H1 (cell line): ENCODE results near the gene CEP57L1. TPM values are rescaled to one million over a fixed set of nuclear protein-coding genes. Genes with fewer than 3 reads are reported as not detected.

Experiments used
- CTCF ChIA-PET: fragments of 300-600 bp; sonication (Branson Sonifier 250); formaldehyde crosslinking; loops from one replicate; lab custom pipeline; 2021; ENCODE audit not compliant: partially characterized antibody; lab: Charles Lee
- POLR2A ChIA-PET: fragments of 300-600 bp; sonication (Branson Sonifier 250); formaldehyde crosslinking; loops from one replicate; lab custom pipeline; 2021; ENCODE audit warnings: inconsistent platforms; ENCODE audit not compliant: partially characterized antibody; lab: Charles Lee
- DNase-seq, 2 experiments: peaks; one replicate each; pipeline versions ENCODE4 v3.0.0 to v3.0.0-alpha.2; 2010 to 2022; ENCODE audit warnings: low spot score in 2 of 2, low read depth in 1 of 2, mixed read lengths in 1 of 2
- FAIRE-seq: peaks from 2 replicates; lab custom pipeline; 2011; peaks lifted over from hg19 to GRCh38; lab: Jason Lieb, UNC
- H2AFZ ChIP-seq: 2 replicates; pipeline ENCODE4 v1.8.1; 2012; ENCODE audit warnings: low read length, inconsistent platforms
- H2AK5ac ChIP-seq: 2 replicates; pipeline ENCODE4 v1.6.1; 2013; ENCODE audit warnings: low read depth, low read length
- H2BK120ac ChIP-seq: replicated peaks from 2 replicates; pipeline ENCODE3; 2013; ENCODE audit warnings: low read depth, low read length, inconsistent platforms
- H2BK12ac ChIP-seq: 2 replicates; pipeline ENCODE4 v1.6.1; 2013; ENCODE audit warnings: low read depth, low read length
- H2BK15ac ChIP-seq: 2 replicates; pipeline ENCODE4 v1.6.1; 2013; ENCODE audit warnings: low read length
- H2BK20ac ChIP-seq: 2 replicates; pipeline ENCODE4 v1.6.1; 2013; ENCODE audit warnings: low read length
- H2BK5ac ChIP-seq: 2 replicates; pipeline ENCODE4 v1.6.1; 2013; ENCODE audit warnings: low read depth, low read length
- H3K14ac ChIP-seq: 2 replicates; pipeline ENCODE4 v1.6.1; 2013; ENCODE audit warnings: inconsistent platforms; ENCODE audit not compliant: insufficient read length
- H3K18ac ChIP-seq: 2 replicates; pipeline ENCODE4 v1.6.1; 2013; ENCODE audit warnings: low read length; ENCODE audit errors: extremely low read depth
- H3K23ac ChIP-seq: 2 replicates; pipeline ENCODE4 v1.6.1; 2013; ENCODE audit warnings: inconsistent platforms; ENCODE audit not compliant: insufficient read length
- H3K23me2 ChIP-seq: 2 replicates; pipeline ENCODE4 v1.6.1; 2013; ENCODE audit warnings: low read depth, low read length
- H3K27ac ChIP-seq: 2 replicates; pipeline ENCODE4 v1.6.1; 2011; ENCODE audit warnings: low read depth, low read length, inconsistent platforms
- H3K27me3 ChIP-seq, 4 experiments: replicated peaks in 1 of 4; 1 replicate in 1 of 4; 2 replicates in 3 of 4; pipeline versions ENCODE4 v1.6.1 to v1.8.1; 2011 to 2013; ENCODE audit warnings: low read length in 3 of 4, mild to moderate bottlenecking in 3 of 4, inconsistent platforms in 2 of 4, mixed read lengths in 2 of 4, moderate library complexity in 1 of 4; ENCODE audit not compliant: control insufficient read depth in 3 of 4, insufficient read depth in 3 of 4; ENCODE audit errors: extremely low read depth in 1 of 4
- H3K36me3 ChIP-seq, 4 experiments: 2 replicates each; pipeline versions ENCODE4 v1.6.1 to v1.8.1; 2011 to 2013; ENCODE audit warnings: mild to moderate bottlenecking in 4 of 4, low read length in 3 of 4, moderate library complexity in 2 of 4, control low read depth in 1 of 4, inconsistent platforms in 1 of 4; ENCODE audit not compliant: insufficient read depth in 4 of 4, control insufficient read depth in 2 of 4
- H3K4ac ChIP-seq: replicated peaks from 2 replicates; pipeline ENCODE3; 2013; ENCODE audit warnings: low read length, low read depth, mixed read lengths, inconsistent platforms; ENCODE audit not compliant: insufficient read length
- H3K4me1 ChIP-seq, 4 experiments: replicated peaks in 1 of 4; 1 replicate in 1 of 4; 2 replicates in 3 of 4; pipeline versions ENCODE4 v1.6.1 to v1.8.1; 2011 to 2013; ENCODE audit warnings: low read length in 3 of 4, inconsistent platforms in 2 of 4, mixed read lengths in 1 of 4; ENCODE audit not compliant: insufficient read depth in 4 of 4, control insufficient read depth in 3 of 4
- H3K4me2 ChIP-seq, 2 experiments: 2 replicates each; pipeline versions ENCODE4 v1.6.1 to v1.8.1; 2011 to 2013; ENCODE audit warnings: low read depth in 2 of 2, low read length in 2 of 2, control low read depth in 1 of 2, inconsistent platforms in 1 of 2, mild to moderate bottlenecking in 1 of 2; ENCODE audit not compliant: insufficient read depth in 1 of 2
- H3K4me3 ChIP-seq, 4 experiments: fragments of 200-600, 300-600 bp in 1 of 4; sonication (generic), shearing (Covaris generic), sonication (Bioruptor Twin) in 1 of 4; 2 replicates each; pipeline versions ENCODE4 v1.5.1 to v1.8.1; 2011 to 2016; ENCODE audit warnings: low read length in 4 of 4, low read depth in 3 of 4, control low read depth in 2 of 4, inconsistent platforms in 2 of 4, mild to moderate bottlenecking in 2 of 4, mixed read lengths in 1 of 4, moderate library complexity in 1 of 4; ENCODE audit not compliant: insufficient read depth in 2 of 4; ENCODE audit errors: extremely low read depth in 1 of 4
- H3K56ac ChIP-seq: replicated peaks from 2 replicates; pipeline ENCODE3; 2013; ENCODE audit warnings: low read depth, mild to moderate bottlenecking, mixed read lengths, low read length, inconsistent platforms; ENCODE audit not compliant: insufficient read length
- H3K79me1 ChIP-seq: 2 replicates; pipeline ENCODE4 v1.6.1; 2013; ENCODE audit warnings: low read depth, low read length, control low read depth
- H3K79me2 ChIP-seq, 2 experiments: 2 replicates each; pipeline versions ENCODE4 v1.6.1 to v1.8.1; 2012 to 2013; ENCODE audit warnings: low read length in 2 of 2, mild to moderate bottlenecking in 2 of 2, inconsistent platforms in 1 of 2; ENCODE audit not compliant: insufficient read depth in 2 of 2, control insufficient read depth in 1 of 2
- H3K9ac ChIP-seq, 4 experiments: replicated peaks in 1 of 4; 1 replicate in 1 of 4; 2 replicates in 3 of 4; pipeline versions ENCODE4 v1.6.1 to v1.8.1; 2011 to 2013; ENCODE audit warnings: low read depth in 3 of 4, low read length in 3 of 4, control low read depth in 2 of 4, mild to moderate bottlenecking in 2 of 4, moderate library complexity in 2 of 4, inconsistent platforms in 1 of 4; ENCODE audit errors: extremely low read depth in 1 of 4
- H3K9me3 ChIP-seq, 2 experiments: 2 replicates each; pipeline versions ENCODE4 v1.6.1 to v1.8.1; 2012 to 2013; ENCODE audit warnings: mild to moderate bottlenecking in 2 of 2, moderate library complexity in 2 of 2, control low read depth in 1 of 2, inconsistent platforms in 1 of 2, low read depth in 1 of 2, low read length in 1 of 2, mixed read lengths in 1 of 2; ENCODE audit not compliant: insufficient read depth in 2 of 2
- H4K20me1 ChIP-seq, 2 experiments: replicated peaks in 1 of 2; 2 replicates each; pipeline versions ENCODE3 to v1.8.1; 2011 to 2013; ENCODE audit warnings: inconsistent platforms in 2 of 2, low read length in 2 of 2, mild to moderate bottlenecking in 1 of 2; ENCODE audit not compliant: insufficient read depth in 2 of 2, control insufficient read depth in 1 of 2
- H4K5ac ChIP-seq: 2 replicates; pipeline ENCODE4 v1.6.1; 2013; ENCODE audit warnings: low read length, low read depth, mixed read lengths, inconsistent platforms; ENCODE audit not compliant: insufficient read length
- H4K8ac ChIP-seq: 2 replicates; pipeline ENCODE4 v1.8.0; 2013; ENCODE audit warnings: mild to moderate bottlenecking, moderate library complexity, low read length, inconsistent platforms; ENCODE audit not compliant: insufficient read depth; ENCODE audit errors: extremely low read depth
- H4K91ac ChIP-seq: replicated peaks from 2 replicates; pipeline ENCODE3; 2013; ENCODE audit warnings: low read length, mixed read lengths, inconsistent platforms; ENCODE audit not compliant: insufficient read length
- ATF2 ChIP-seq: IDR thresholded peaks from 2 replicates; pipeline ENCODE4 v1.6.1; 2012; ENCODE audit warnings: low read length, inconsistent platforms
- CHD2 ChIP-seq: IDR thresholded peaks from 2 replicates; pipeline ENCODE4 v1.6.1; 2012; ENCODE audit warnings: low read length, improper control_type of control experiment
- CREB1 ChIP-seq: IDR thresholded peaks from 2 replicates; pipeline ENCODE4 v1.6.1; 2012; ENCODE audit warnings: inconsistent platforms
- E2F6 ChIP-seq: IDR thresholded peaks from 2 replicates; pipeline ENCODE4 v1.6.1; 2012; ENCODE audit warnings: inconsistent platforms
- HDAC6 ChIP-seq: IDR thresholded peaks from one replicate; pipeline ENCODE4 v1.7.1; 2012; ENCODE audit warnings: low read depth, mild to moderate bottlenecking, inconsistent platforms, low read length, moderate library complexity
- KDM1A ChIP-seq: fragments of 200-600, 300-600 bp; sonication (generic); IDR thresholded peaks from 2 replicates; pipeline ENCODE4 v1.7.1; 2016; ENCODE audit warnings: mild to moderate bottlenecking, low read length, borderline replicate concordance
- KDM4A ChIP-seq: IDR thresholded peaks from one replicate; pipeline ENCODE4 v1.7.1; 2012; ENCODE audit warnings: low read depth, mild to moderate bottlenecking, moderate library complexity, low read length, inconsistent platforms; ENCODE audit not compliant: severe bottlenecking
- PHF8 ChIP-seq: fragments of 200-600 bp; sonication (generic); conservative IDR thresholded peaks from 2 replicates; pipeline ENCODE4 v1.7.1; 2012; ENCODE audit warnings: low read depth, mild to moderate bottlenecking, inconsistent platforms, low read length, moderate library complexity
- RFX5 ChIP-seq: IDR thresholded peaks from 2 replicates; pipeline ENCODE4 v1.6.1; 2011; ENCODE audit warnings: low read depth, low read length, improper control_type of control experiment, borderline replicate concordance
- USF2 ChIP-seq: IDR thresholded peaks from 2 replicates; pipeline ENCODE4 v1.6.1; 2011; ENCODE audit warnings: low read length, improper control_type of control experiment
- WGBS, 2 experiments: shearing (Covaris generic) in 1 of 2; methylation state at CpG; one replicate each; pipeline versions ENCODE4 v1.1.6 to v1.1.7; 2013 to 2015; ENCODE audit warnings: low lambda C conversion rate in 2 of 2, mixed read lengths in 2 of 2, inconsistent platforms in 1 of 2, low coverage in 1 of 2, missing lambda C conversion rate in 1 of 2; ENCODE audit not compliant: insufficient replicate concordance in 2 of 2, insufficient coverage in 1 of 2, insufficient read length in 1 of 2; ENCODE audit errors: extremely low coverage in 1 of 2, missing lambda C conversion rate in 1 of 2; 5-methylcytosine and 5-hydroxymethylcytosine counted together
- polyA plus RNA-seq, 7 experiments: library from polyadenylated mRNA; depleted of rRNA in 3 of 7; stranded (reverse) in 5 of 7; unstranded in 2 of 7; fragments of >200 nt in 5 of 7; fragments of 200-250 nt in 2 of 7; gene quantifications; 1 replicate in 5 of 7; 2 replicates in 1 of 7; 4 replicates in 1 of 7; pipeline versions ENCODE4 v1.2.1 to v1.2.3, GENCODE V29; 2011 to 2013; ENCODE audit warnings: missing spikeins in 2 of 7, mixed read lengths in 2 of 7
- total RNA-seq: library from RNA; stranded (reverse); fragmentation: NEBNext Ultra II Directional; extraction: Animal tissue kit (Norgen Biotek cat#: 25700); gene quantifications from 2 replicates; pipeline ENCODE4 v1.2.1, GENCODE V29; 2021

The CEP57L1 gene
- total and polyA plus RNA-seq, 2 of the 8 experiments (the other 6 are each of a cell fraction or from before 2014, with no cell fraction given): 3.6 to 11.5 TPM

GRCh38 chr6:109170333-109170732 is 75.0 kb downstream of the CEP57L1 start:
- Histone ChIP-seq H3K4ac (no peak overlapping the region), H2AK5ac (no peak overlapping the region), H3K27me3 (peaks cover 0 to 1% (median 0%) of the 10 kb centered on the region in 4 experiments; a peak in 1 of 7 replicates), H2BK20ac (no peak overlapping the region), H2AFZ (no peak overlapping the region), H4K8ac (no peak overlapping the region), H4K5ac (no peak overlapping the region), H3K9ac (no peak overlapping the region), H3K36me3 (no peaks in the 10 kb centered on the region), H3K23ac (no peak overlapping the region), H3K79me2 (no peaks in the 10 kb centered on the region), H3K18ac (no peak overlapping the region), H3K27ac (no peak overlapping the region), H4K91ac (no peak overlapping the region), H3K4me2 (no peak overlapping the region), H4K20me1 (no peaks in the 10 kb centered on the region), H2BK5ac (no peak overlapping the region), H2BK12ac (no peak overlapping the region), H3K9me3 (no peaks in the 10 kb centered on the region), H2BK120ac (no peak overlapping the region), H3K23me2 (no peaks in the 10 kb centered on the region), H2BK15ac (no peak overlapping the region), H3K4me3 (no peak overlapping the region), H3K56ac (no peak overlapping the region), H3K4me1 (no peaks in the 10 kb centered on the region), H3K14ac (no peak overlapping the region), H3K79me1 (no peaks in the 10 kb centered on the region)
- no peak for FAIRE-seq
- 80% methylated on average over 2 of the region's 2 CpGs; no CpG with 5 or more reads in 1 of the 2 experiments for WGBS, 2 experiments
- ChIA-PET POLR2A (interaction anchor here (0.7 kb wide), 1 partner anchor 1462 kb away, joined by 3 read pairs; no protein-coding TSS in a partner anchor), CTCF (interaction anchor here (1.5 kb wide), 1 partner anchor 18 kb away, joined by 4 read pairs; no protein-coding TSS in a partner anchor)
- no peak for DNase-seq
- TF ChIP-seq KDM1A (no peak), RFX5 (no peak), PHF8 (no peak), ATF2 (no peak), KDM4A (no peak), E2F6 (no peak), CHD2 (no peak), USF2 (no peak), HDAC6 (no peak), CREB1 (no peak)
